Measurements from ENCODE around the gene COX17. TPM values are rescaled to one million over a fixed set of nuclear protein-coding genes. Genes with fewer than 3 reads are reported as not detected.
A peak's percentile ranks its signal among the peaks of the same experiment; 100 is the strongest.

Gene COX17
- total and polyA plus RNA-seq, 2 donors (not counting 3 experiments of a cell fraction or from before 2014, with no cell fraction given), result 19.8 to 37.6 TPM

- peak overlapping the region; percentile 80 for H3K27ac ChIP-seq (ENCODE audit: insufficient read depth, low read depth, low read length)
- dilution Hi-C loops (cut with MboI; ENCODE audit: extremely low pct_ligation_motif_present, low sequenced_read_pairs) (no loop called here), intact Hi-C loops (cut with micrococcal nuclease) (loop anchor here (2.0 kb wide), 1 partner anchor 40 kb away; the partner anchor contains the start of gene COX17)
- H3K9me1 ChIP-seq (replicated peaks; ENCODE audit: control insufficient read depth, extremely low read depth, insufficient read depth, low read length), result no peaks in the 10 kb centered on the region
- TF ChIP-seq FOS (IDR thresholded peaks at IDR 0.05; ENCODE audit: borderline replicate concordance, insufficient read depth, low read length), result no peak
- ChIA-PET POLR2A (interaction anchor here (0.5 to 0.7 kb wide), 3 partner anchors 22 to 455 kb away, joined by 3 read pairs; no protein-coding TSS in a partner anchor), CTCF (interaction anchor here (1.1 to 1.9 kb wide), 4 partner anchors 10 to 138 kb away, joined by 4 to 5 read pairs (median 4); no protein-coding TSS in a partner anchor)
- DNase-seq (ENCODE audit: low read depth, low spot score) (no peak), FAIRE-seq (no peak)
- peak overlapping the region; percentile 6 for H2AFZ ChIP-seq (ENCODE audit: low read depth, low read length)
- no peaks in the 10 kb centered on the region for H3K36me3 ChIP-seq (ENCODE audit: control insufficient read depth in 2 of 2, extremely low read depth in 1 of 2, insufficient read depth in 2 of 2, low read length in 2 of 2)
- no peak overlapping the region for H3K9ac ChIP-seq (replicated peaks; ENCODE audit: extremely low read depth, insufficient read depth, low read length)
- H3K4me1 ChIP-seq (ENCODE audit: control insufficient read depth, extremely low read depth, insufficient read depth, low read length), result peaks cover 34% of the 10 kb centered on the region
- H3K79me2 ChIP-seq (ENCODE audit: control insufficient read depth, insufficient read depth, low read length), result no peaks in the 10 kb centered on the region
- H3K4me3 ChIP-seq (replicated peaks in 1 of 3; ENCODE audit: insufficient read depth in 1 of 3, low read depth in 1 of 3, low read length in 3 of 3), result no peak overlapping the region
- no peaks in the 10 kb centered on the region for H3K9me3 ChIP-seq (replicated peaks; ENCODE audit: control insufficient read depth, insufficient read depth, low read length)
- no peaks in the 10 kb centered on the region for H4K20me1 ChIP-seq (replicated peaks; ENCODE audit: control insufficient read depth, extremely low read depth, insufficient read depth, low read length)
- no TSS peak for BruUV-seq (replicated peaks)
- H3K4me2 ChIP-seq (ENCODE audit: insufficient read depth, low read length), result no peak overlapping the region
- no peaks in the 10 kb centered on the region for H3K27me3 ChIP-seq (ENCODE audit: control insufficient read depth in 2 of 2, insufficient read depth in 2 of 2, low read length in 2 of 2)
These were observed 40.2 kb downstream of the COX17 start for GRCh38 chr3:119636891-119637611.

- H3K79me2 ChIP-seq (ENCODE audit: control insufficient read depth, insufficient read depth, low read length), result no peaks in the 10 kb centered on the region
- dilution Hi-C loops (cut with MboI; ENCODE audit: extremely low pct_ligation_motif_present, low sequenced_read_pairs), result no loop called here
- H3K4me2 ChIP-seq (ENCODE audit: insufficient read depth, low read length), result peak overlapping the region; percentile 46
- no TSS peak for BruUV-seq (replicated peaks)
- no peak overlapping the region for H3K9ac ChIP-seq (replicated peaks; ENCODE audit: extremely low read depth, insufficient read depth, low read length)
- peak overlapping the region; percentile 23 for H3K27ac ChIP-seq (ENCODE audit: insufficient read depth, low read depth, low read length)
- peak overlapping the region; percentile 21 for H2AFZ ChIP-seq (ENCODE audit: low read depth, low read length)
- H3K4me1 ChIP-seq (ENCODE audit: control insufficient read depth, extremely low read depth, insufficient read depth, low read length), result peaks cover 34% of the 10 kb centered on the region
- ChIA-PET POLR2A (no interaction called here), CTCF (interaction anchor here (1.1 to 1.9 kb wide), 3 partner anchors 9 to 45 kb away, joined by 3 to 5 read pairs (median 4); no protein-coding TSS in a partner anchor)
- no peaks in the 10 kb centered on the region for H3K36me3 ChIP-seq (ENCODE audit: control insufficient read depth in 2 of 2, extremely low read depth in 1 of 2, insufficient read depth in 2 of 2, low read length in 2 of 2)
- intact Hi-C loops (cut with micrococcal nuclease), result loop anchor here (2.0 kb wide), 1 partner anchor 41 kb away; the partner anchor contains the start of gene COX17
- no peak for TF ChIP-seq JUN (IDR thresholded peaks at IDR 0.05; ENCODE audit: borderline replicate concordance, insufficient read depth, insufficient read length, low read depth)
- peak; percentile 22 for TF ChIP-seq GATA2 (IDR thresholded peaks at IDR 0.05; ENCODE audit: insufficient read depth, insufficient read length, low read depth, low read length)
- no peak for TF ChIP-seq POLR2AphosphoS5 (IDR thresholded peaks at IDR 0.05; ENCODE audit: insufficient read depth, low read depth, low read length)
- peak; percentile 23 for TF ChIP-seq FOS (IDR thresholded peaks at IDR 0.05; ENCODE audit: borderline replicate concordance, insufficient read depth, low read length)
- no peaks in the 10 kb centered on the region for H3K9me1 ChIP-seq (replicated peaks; ENCODE audit: control insufficient read depth, extremely low read depth, insufficient read depth, low read length)
- H3K27me3 ChIP-seq (ENCODE audit: control insufficient read depth in 2 of 2, insufficient read depth in 2 of 2, low read length in 2 of 2), result no peaks in the 10 kb centered on the region
- H4K20me1 ChIP-seq (replicated peaks; ENCODE audit: control insufficient read depth, extremely low read depth, insufficient read depth, low read length), result no peaks in the 10 kb centered on the region
- FAIRE-seq (peak; percentile 76), DNase-seq (ENCODE audit: low read depth, low spot score) (peak; percentile 75)
- no peak overlapping the region for H3K4me3 ChIP-seq (replicated peaks in 1 of 3; ENCODE audit: insufficient read depth in 1 of 3, low read depth in 1 of 3, low read length in 3 of 3)
- H3K9me3 ChIP-seq (replicated peaks; ENCODE audit: control insufficient read depth, insufficient read depth, low read length), result no peaks in the 10 kb centered on the region
These were observed 41.0 kb downstream of the COX17 start for GRCh38 chr3:119636249-119636648.
